ENCODE results near the gene METTL2B. TPM values are rescaled to one million over a fixed set of nuclear protein-coding genes. Genes with fewer than 3 reads are reported as not detected.
A peak's percentile ranks its signal among the peaks of the same experiment; 100 is the strongest.
"Not testable (repeated sequence)": the region's sequence is repeated elsewhere in the genome, so short reads cannot be mapped to it uniquely, and the experiment has no call there.

Gene METTL2B
- total RNA-seq, 3 donors from 2014 or later = 68.5 to 74.2 (median 73.7) TPM

GRCh38 chr7:128448751-128449302 is 27.7 kb upstream of the METTL2B start:
- Mint-ChIP-seq H3K27me3 (ENCODE audit: low read depth) (no peaks in the 10 kb centered on the region), H3K4me1 (ENCODE audit: low read depth) (peaks cover 15% of the 10 kb centered on the region), H3K9me3 (no peaks in the 10 kb centered on the region), H3K4me3 (no peak overlapping the region), H3K36me3 (ENCODE audit: insufficient read depth) (no peaks in the 10 kb centered on the region)
- no peak for ATAC-seq
- no peak for DNase-seq

GRCh38 chr7:128450409-128450808 is 26.1 kb upstream of the METTL2B start:
- H3K9me3 Mint-ChIP-seq = no peaks in the 10 kb centered on the region
- no peaks in the 10 kb centered on the region for H3K36me3 Mint-ChIP-seq (ENCODE audit: insufficient read depth)
- DNase-seq (no peak), ATAC-seq (peak in 1 of 2 donors; percentile 27)
- H3K4me1 Mint-ChIP-seq (ENCODE audit: low read depth) = peaks cover 24% of the 10 kb centered on the region
- no peaks in the 10 kb centered on the region for H3K27me3 Mint-ChIP-seq (ENCODE audit: low read depth)
- H3K4me3 Mint-ChIP-seq = no peak overlapping the region

GRCh38 chr7:128450913-128451312 is 25.6 kb upstream of the METTL2B start:
- no peak for DNase-seq
- no peaks in the 10 kb centered on the region for H3K36me3 Mint-ChIP-seq (ENCODE audit: insufficient read depth)
- no peak for ATAC-seq
- H3K9me3 Mint-ChIP-seq = no peaks in the 10 kb centered on the region
- no peaks in the 10 kb centered on the region for H3K27me3 Mint-ChIP-seq (ENCODE audit: low read depth)
- H3K4me3 Mint-ChIP-seq = no peak overlapping the region
- peaks cover 24% of the 10 kb centered on the region for H3K4me1 Mint-ChIP-seq (ENCODE audit: low read depth)

- ATAC-seq (no peak), DNase-seq (no peak)
- Mint-ChIP-seq H3K36me3 (ENCODE audit: insufficient read depth) (no peaks in the 10 kb centered on the region), H3K4me1 (ENCODE audit: low read depth) (peaks cover 32% of the 10 kb centered on the region), H3K4me3 (no peak overlapping the region), H3K9me3 (no peaks in the 10 kb centered on the region), H3K27me3 (ENCODE audit: low read depth) (no peaks in the 10 kb centered on the region)
Observed at GRCh38 chr7:128452552-128452951, 24.0 kb upstream of the METTL2B start.

- Mint-ChIP-seq H3K27me3 (ENCODE audit: low read depth) (no peaks in the 10 kb centered on the region), H3K4me3 (peak overlapping the region; percentile 33), H3K9me3 (no peaks in the 10 kb centered on the region), H3K36me3 (ENCODE audit: insufficient read depth) (peaks cover 5% of the 10 kb centered on the region), H3K4me1 (ENCODE audit: low read depth) (peaks cover 44% of the 10 kb centered on the region)
- ATAC-seq = no peak
- DNase-seq = no peak
Observed at GRCh38 chr7:128453836-128454804, 22.4 kb upstream of the METTL2B start.

- Mint-ChIP-seq H3K36me3 (ENCODE audit: insufficient read depth) (peaks cover 5% of the 10 kb centered on the region), H3K4me3 (peak overlapping the region; percentile 93), H3K27me3 (ENCODE audit: low read depth) (no peaks in the 10 kb centered on the region), H3K9me3 (no peaks in the 10 kb centered on the region), H3K4me1 (ENCODE audit: low read depth) (peaks cover 52% of the 10 kb centered on the region)
- DNase-seq = no peak
- no peak for ATAC-seq
Observed at GRCh38 chr7:128454808-128455542, 21.6 kb upstream of the METTL2B start.

- H3K27me3 Mint-ChIP-seq (ENCODE audit: low read depth) = no peaks in the 10 kb centered on the region
- H3K4me3 Mint-ChIP-seq = peak within 1 kb of the TSS; percentile 93
- peaks cover 48% of the 10 kb centered on the region for H3K4me1 Mint-ChIP-seq (ENCODE audit: low read depth)
- ATAC-seq (peak; percentile 83 to 88), DNase-seq (peak; percentile 92)
- H3K9me3 Mint-ChIP-seq = no peaks in the 10 kb centered on the region
- peaks cover 5% of the 10 kb centered on the region for H3K36me3 Mint-ChIP-seq (ENCODE audit: insufficient read depth)
Observed at GRCh38 chr7:128455543-128456254, 20.8 kb upstream of the METTL2B start, which contains the start of gene HILPDA. TSS of gene HILPDA (plus strand) at chr7:128455878. CDS start at chr7:128457269, 1,391 bp downstream.

GRCh38 chr7:128456255-128456725 is 20.3 kb upstream of the METTL2B start:
- DNase-seq (no peak), ATAC-seq (peak; percentile 4 to 6)
- peak overlapping the region; percentile 93 for H3K4me3 Mint-ChIP-seq
- H3K27me3 Mint-ChIP-seq (ENCODE audit: low read depth) = no peaks in the 10 kb centered on the region
- peaks cover 5% of the 10 kb centered on the region for H3K36me3 Mint-ChIP-seq (ENCODE audit: insufficient read depth)
- H3K4me1 Mint-ChIP-seq (ENCODE audit: low read depth) = peaks cover 48% of the 10 kb centered on the region
- H3K9me3 Mint-ChIP-seq = no peaks in the 10 kb centered on the region

GRCh38 chr7:128457385-128457784 is 19.2 kb upstream of the METTL2B start:
- H3K36me3 Mint-ChIP-seq (ENCODE audit: insufficient read depth); ATAC-seq; H3K9me3 Mint-ChIP-seq; H3K27me3 Mint-ChIP-seq (ENCODE audit: low read depth); DNase-seq: not testable (repeated sequence)
- Mint-ChIP-seq H3K4me3 (peak overlapping the region; percentile 93), H3K4me1 (ENCODE audit: low read depth) (peaks cover 38% of the 10 kb centered on the region)

- Mint-ChIP-seq H3K9me3 (no peaks in the 10 kb centered on the region), H3K36me3 (ENCODE audit: insufficient read depth) (peaks cover 7% of the 10 kb centered on the region), H3K4me3 (peak overlapping the region; percentile 58), H3K4me1 (ENCODE audit: low read depth) (peaks cover 38% of the 10 kb centered on the region), H3K27me3 (ENCODE audit: low read depth) (no peaks in the 10 kb centered on the region)
- ATAC-seq (peak; percentile 56 to 57), DNase-seq (no peak)
Observed at GRCh38 chr7:128458956-128459355, 17.6 kb upstream of the METTL2B start.

- no peaks in the 10 kb centered on the region for H3K27me3 Mint-ChIP-seq (ENCODE audit: low read depth)
- H3K36me3 Mint-ChIP-seq (ENCODE audit: insufficient read depth) = peaks cover 8% of the 10 kb centered on the region
Observed at GRCh38 chr7:128459394-128459878, 17.1 kb upstream of the METTL2B start.

GRCh38 chr7:128462460-128462859 is 14.1 kb upstream of the METTL2B start:
- Mint-ChIP-seq H3K4me3 (no peak overlapping the region), H3K36me3 (ENCODE audit: insufficient read depth) (peaks cover 8% of the 10 kb centered on the region), H3K4me1 (ENCODE audit: low read depth) (peaks cover 21% of the 10 kb centered on the region), H3K27me3 (ENCODE audit: low read depth) (no peaks in the 10 kb centered on the region), H3K9me3 (no peaks in the 10 kb centered on the region)
- ATAC-seq (no peak), DNase-seq (no peak)

More at GRCh38 chr7:128459394-128459878, 17.1 kb upstream of the METTL2B start:
- H3K4me1 Mint-ChIP-seq (ENCODE audit: low read depth) = peaks cover 36% of the 10 kb centered on the region
- no peaks in the 10 kb centered on the region for H3K9me3 Mint-ChIP-seq
- ATAC-seq (peak; percentile 24 to 37), DNase-seq (peak; percentile 59)
- peak overlapping the region; percentile 27 for H3K4me3 Mint-ChIP-seq

GRCh38 chr7:128463345-128463744 is 13.2 kb upstream of the METTL2B start:
- H3K4me3 Mint-ChIP-seq; H3K27me3 Mint-ChIP-seq (ENCODE audit: low read depth); DNase-seq; H3K9me3 Mint-ChIP-seq; ATAC-seq; H3K36me3 Mint-ChIP-seq (ENCODE audit: insufficient read depth): not testable (repeated sequence)
- H3K4me1 Mint-ChIP-seq (ENCODE audit: low read depth) = peaks cover 15% of the 10 kb centered on the region
